ENCODE results near the gene GLIS2.

DNA sequence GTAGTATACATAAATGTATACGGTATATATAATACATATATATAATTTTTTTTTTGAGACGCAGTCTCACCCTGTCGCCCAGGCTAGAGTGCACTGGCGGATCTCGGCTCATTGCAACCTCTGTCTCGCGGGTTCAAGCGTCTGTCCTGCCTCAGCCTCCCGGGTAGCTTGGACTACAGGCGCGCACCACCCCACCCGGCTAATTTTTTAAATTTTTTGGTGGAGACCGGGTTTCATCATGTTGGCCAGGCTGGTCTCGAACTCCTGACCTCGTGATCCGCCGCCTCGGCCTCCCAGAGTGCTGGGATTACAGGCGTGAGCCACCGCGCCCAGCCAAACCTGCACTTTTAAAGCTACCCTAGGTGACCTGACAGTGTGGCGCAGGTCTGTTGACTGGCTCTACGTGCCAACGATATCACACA is 34.5 kb downstream of the GLIS2 start:
- no peak for TF ChIP-seq CTCF (IDR thresholded peaks at IDR 0.05; ENCODE audit: low read depth, low read length)
- no peak for TF ChIP-seq POLR2A (IDR thresholded peaks at IDR 0.05; ENCODE audit: extremely low read depth, insufficient read length)
- no peak for TF ChIP-seq MAX (IDR thresholded peaks at IDR 0.05; ENCODE audit: low read depth, low read length)
- no peak for TF ChIP-seq MYC (IDR thresholded peaks at IDR 0.05; ENCODE audit: low read depth, low read length)
